Kidney epithelial cell (primary cell): Measurements from ENCODE around the gene CNNM4. TPM values are rescaled to one million over a fixed set of nuclear protein-coding genes. Genes with fewer than 3 reads are reported as not detected.
"Not testable (repeated sequence)": the region's sequence is repeated elsewhere in the genome, so short reads cannot be mapped to it uniquely, and the experiment has no call there.

Experiments used
- DNase-seq: peaks from one replicate; pipeline ENCODE4 v3.0.0-alpha.2; 2010; ENCODE audit warnings: low read depth
- H3K27me3 ChIP-seq: 2 replicates; pipeline ENCODE4 v1.6.0; 2011; ENCODE audit warnings: low read length; ENCODE audit not compliant: control insufficient read depth, insufficient read depth
- H3K36me3 ChIP-seq: 2 replicates; pipeline ENCODE4 v1.5.1; 2011; ENCODE audit warnings: low read length; ENCODE audit not compliant: control insufficient read depth, insufficient read depth
- H3K4me3 ChIP-seq: 2 replicates; pipeline ENCODE4 v1.5.1; 2011; ENCODE audit warnings: low read depth, mild to moderate bottlenecking, control low read depth, low read length
- CTCF ChIP-seq: IDR thresholded peaks from 2 replicates; pipeline ENCODE4 v1.5.1; 2011; ENCODE audit warnings: mild to moderate bottlenecking, moderate library complexity, low read length, control low read depth, inconsistent platforms; ENCODE audit not compliant: insufficient read depth, poor library complexity, severe bottlenecking
- total RNA-seq: library from RNA; depleted of rRNA; stranded (reverse); fragments of >200 nt; gene quantifications from 2 replicates; pipeline ENCODE4 v1.2.3, GENCODE V29; 2015

CNNM4 gene
- total RNA-seq, 1 donor from 2014 or later: 8.2 TPM

GRCh38 chr2:96792772-96793749 lies 32.4 kb downstream of the CNNM4 start:
- no peak for TF ChIP-seq CTCF
- DNase-seq: no peak
- H3K36me3 ChIP-seq: no peaks in the 10 kb centered on the region
- no peak overlapping the region for H3K4me3 ChIP-seq
- no peaks in the 10 kb centered on the region for H3K27me3 ChIP-seq

- H3K36me3 ChIP-seq: no peaks in the 10 kb centered on the region
- no peaks in the 10 kb centered on the region for H3K27me3 ChIP-seq
- no peak overlapping the region for H3K4me3 ChIP-seq
- DNase-seq: no peak
- TF ChIP-seq CTCF: no peak
These were observed 34.4 kb downstream of the CNNM4 start for GRCh38 chr2:96795076-96795475.

- H3K4me3 ChIP-seq, H3K27me3 ChIP-seq, H3K36me3 ChIP-seq, DNase-seq: not testable (repeated sequence)
These were observed 35.8 kb downstream of the CNNM4 start for GRCh38 chr2:96796497-96796896.

GRCh38 chr2:96797066-96797625 lies 36.4 kb downstream of the CNNM4 start:
- Histone ChIP-seq H3K4me3 (no peak overlapping the region), H3K36me3 (no peaks in the 10 kb centered on the region), H3K27me3 (no peaks in the 10 kb centered on the region)
- TF ChIP-seq CTCF: no peak
- DNase-seq: no peak

GRCh38 chr2:96798733-96799622 lies 38.3 kb downstream of the CNNM4 start:
- DNase-seq: no peak
- no peak for TF ChIP-seq CTCF
- Histone ChIP-seq H3K4me3 (no peak overlapping the region), H3K27me3 (no peaks in the 10 kb centered on the region), H3K36me3 (no peaks in the 10 kb centered on the region)

- Histone ChIP-seq H3K27me3 (no peaks in the 10 kb centered on the region), H3K4me3 (no peak overlapping the region), H3K36me3 (no peaks in the 10 kb centered on the region)
- TF ChIP-seq CTCF: no peak
- DNase-seq: no peak
These were observed 38.9 kb downstream of the CNNM4 start for GRCh38 chr2:96799623-96799935.
